Tibial nerve (tissue), 4 donors: Measurements from ENCODE around the gene GARIN6.

Source experiments
- EP300 ChIP-seq, 2 donors: sonication (generic); formaldehyde crosslinking; IDR thresholded peaks; one replicate each; pipeline ENCODE4 v1.6.1; 2017; ENCODE audit warnings: antibody characterized with exemption in 2 of 2, mild to moderate bottlenecking in 1 of 2
- POLR2A ChIP-seq, 2 donors: fragments of 450-650 bp; IDR thresholded peaks; one replicate each; pipeline ENCODE4 v1.6.1; 2017; ENCODE audit warnings: antibody characterized with exemption in 2 of 2, mild to moderate bottlenecking in 2 of 2, moderate library complexity in 2 of 2
- TF ChIP-seq, protein P1 (sequence below), 5 experiments: fragments of 200-600 bp in 3 of 5; fragments of 450-650 bp in 2 of 5; sonication (generic) in 3 of 5; IDR thresholded peaks; one replicate each; pipeline ENCODE4 v1.5.1; 2016 to 2019; ENCODE audit warnings: antibody characterized with exemption in 5 of 5, mild to moderate bottlenecking in 3 of 5, moderate library complexity in 2 of 5

DNA sequence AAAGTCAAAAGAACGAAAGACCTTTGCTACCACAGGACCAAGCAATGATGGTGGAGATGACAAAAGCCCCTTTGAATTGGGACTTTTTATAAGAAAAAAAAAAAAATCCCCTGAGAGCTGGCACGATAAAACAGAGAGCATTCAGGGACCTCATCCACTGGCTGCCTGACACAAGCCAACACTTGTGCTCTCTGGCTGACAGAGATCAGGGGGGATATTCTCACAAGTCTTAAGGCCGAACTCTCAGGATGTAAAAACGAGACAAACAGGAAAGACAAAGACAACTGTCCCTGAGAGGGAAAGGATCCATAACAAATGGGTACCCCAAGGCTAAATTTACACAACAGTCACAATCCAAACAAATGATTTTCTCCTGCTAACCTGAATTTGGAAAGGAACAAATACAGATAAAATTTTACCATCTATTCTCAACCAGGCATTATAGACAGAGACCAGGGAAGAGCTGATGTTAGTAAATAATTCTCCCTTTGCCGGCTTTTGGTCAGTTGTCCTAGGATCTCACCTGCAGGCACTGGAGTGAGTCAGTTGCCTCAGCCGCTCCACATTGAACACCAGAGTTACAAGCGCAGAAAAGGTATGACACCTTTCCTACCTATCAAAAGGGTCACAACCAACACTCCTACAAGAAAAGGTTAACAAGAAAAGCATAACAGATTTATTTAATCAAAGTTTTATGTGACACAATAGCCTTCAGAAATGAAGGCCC is 37.9 kb upstream of the GARIN6 start:
- TF ChIP-seq, protein P1, sequence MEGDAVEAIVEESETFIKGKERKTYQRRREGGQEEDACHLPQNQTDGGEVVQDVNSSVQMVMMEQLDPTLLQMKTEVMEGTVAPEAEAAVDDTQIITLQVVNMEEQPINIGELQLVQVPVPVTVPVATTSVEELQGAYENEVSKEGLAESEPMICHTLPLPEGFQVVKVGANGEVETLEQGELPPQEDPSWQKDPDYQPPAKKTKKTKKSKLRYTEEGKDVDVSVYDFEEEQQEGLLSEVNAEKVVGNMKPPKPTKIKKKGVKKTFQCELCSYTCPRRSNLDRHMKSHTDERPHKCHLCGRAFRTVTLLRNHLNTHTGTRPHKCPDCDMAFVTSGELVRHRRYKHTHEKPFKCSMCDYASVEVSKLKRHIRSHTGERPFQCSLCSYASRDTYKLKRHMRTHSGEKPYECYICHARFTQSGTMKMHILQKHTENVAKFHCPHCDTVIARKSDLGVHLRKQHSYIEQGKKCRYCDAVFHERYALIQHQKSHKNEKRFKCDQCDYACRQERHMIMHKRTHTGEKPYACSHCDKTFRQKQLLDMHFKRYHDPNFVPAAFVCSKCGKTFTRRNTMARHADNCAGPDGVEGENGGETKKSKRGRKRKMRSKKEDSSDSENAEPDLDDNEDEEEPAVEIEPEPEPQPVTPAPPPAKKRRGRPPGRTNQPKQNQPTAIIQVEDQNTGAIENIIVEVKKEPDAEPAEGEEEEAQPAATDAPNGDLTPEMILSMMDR (IDR thresholded peaks at IDR 0.05) = no peak
- no peak for TF ChIP-seq POLR2A (IDR thresholded peaks at IDR 0.05)
- TF ChIP-seq EP300 (IDR thresholded peaks at IDR 0.05) = no peak
